Measurements from ENCODE around the gene PCP2. TPM values are rescaled to one million over a fixed set of nuclear protein-coding genes. Genes with fewer than 3 reads are reported as not detected.
A peak's percentile ranks its signal among the peaks of the same experiment; 100 is the strongest.

The PCP2 gene
- total and polyA plus RNA-seq, 2 of the 13 experiments (the other 11 are each of a cell fraction or from before 2014, with no cell fraction given), result 0.62 TPM; not detected in 1

DNA sequence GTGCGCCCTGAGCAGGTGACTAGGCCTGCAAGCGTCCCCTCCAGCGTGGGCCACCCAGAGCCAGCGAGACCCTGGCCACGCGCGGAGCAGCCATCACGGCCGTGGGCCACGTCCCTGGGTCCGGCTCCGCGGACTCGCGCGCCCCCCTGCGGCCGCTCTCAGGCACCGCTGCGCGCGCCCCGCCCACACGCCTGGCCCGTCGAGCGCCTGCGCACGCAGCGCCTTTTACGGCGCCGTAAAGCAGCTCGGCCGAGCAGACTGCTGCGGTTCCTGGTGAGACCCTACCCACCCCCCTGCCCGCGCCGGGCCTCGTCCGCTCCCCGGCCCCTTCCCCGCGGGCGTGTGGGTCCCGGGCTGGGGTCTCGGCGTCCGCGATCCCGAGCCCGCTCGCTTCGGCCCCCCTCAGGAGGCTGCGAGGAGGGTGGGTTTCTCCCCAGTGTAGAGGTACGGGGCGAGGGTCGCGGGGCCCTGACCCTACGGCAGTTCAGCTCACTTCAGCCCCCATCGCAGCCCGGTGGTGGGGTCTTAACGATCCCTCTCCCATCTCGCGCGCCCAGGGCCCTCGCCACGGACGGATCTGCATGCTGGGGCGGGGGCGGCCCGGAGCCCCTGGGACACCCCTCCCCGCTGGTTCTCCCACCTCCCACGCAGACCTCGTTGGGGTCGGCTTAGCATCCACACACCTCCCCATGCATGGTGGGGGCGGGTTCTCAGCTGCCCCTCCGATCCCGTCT is 47.3 kb upstream of the PCP2 start, which contains the start of gene TRAPPC5 (continued):
- TF ChIP-seq MZF1 (CRISPR knock-in tag; IDR thresholded peaks at IDR 0.05; ENCODE audit: borderline replicate concordance) (no peak), FOXK1 (CRISPR knock-in tag; IDR thresholded peaks at IDR 0.05; ENCODE audit: borderline replicate concordance, low read depth) (no peak; the same call in 1 of the 2 replicates), TCF7L2 (IDR thresholded peaks at IDR 0.05; ENCODE audit: low read depth, low read length) (no peak), ZNF841 (CRISPR knock-in tag; IDR thresholded peaks at IDR 0.05; ENCODE audit: borderline replicate concordance) (no peak), KLF9 (CRISPR knock-in tag; IDR thresholded peaks at IDR 0.05; ENCODE audit: low read depth) (no peak), PREB (CRISPR knock-in tag; IDR thresholded peaks at IDR 0.05) (0 out of 2 replicates have a peak, but pooled peaks have one; percentile 33), ARID2 (CRISPR knock-in tag; IDR thresholded peaks at IDR 0.05; ENCODE audit: borderline replicate concordance) (no peak), KLF12 (CRISPR knock-in tag; IDR thresholded peaks at IDR 0.05; ENCODE audit: borderline replicate concordance) (peak; percentile 88; the same call in 1 of the 2 replicates), SNAPC5 (CRISPR knock-in tag; IDR thresholded peaks at IDR 0.05; ENCODE audit: borderline replicate concordance) (no peak), ZBTB44 (CRISPR knock-in tag; IDR thresholded peaks at IDR 0.05) (no peak), HDAC2 (CRISPR knock-in tag; IDR thresholded peaks at IDR 0.05) (no peak; the same call in 1 of the 2 replicates), EZH2 (conservative IDR thresholded peaks at IDR 0.05; ENCODE audit: low read depth, low read length) (no peak), XRCC5 (optimal IDR thresholded peaks at IDR 0.05; ENCODE audit: low read length) (peak; percentile 27), HOXA5 (CRISPR knock-in tag; IDR thresholded peaks at IDR 0.05) (0 out of 2 replicates have a peak, but pooled peaks have one; percentile 61), CBFB (CRISPR knock-in tag; IDR thresholded peaks at IDR 0.05) (no peak; the same call in 1 of the 2 replicates), GPN1 (CRISPR knock-in tag; IDR thresholded peaks at IDR 0.05; ENCODE audit: borderline replicate concordance) (no peak), ZNF562 (CRISPR knock-in tag; IDR thresholded peaks at IDR 0.05; ENCODE audit: borderline replicate concordance) (no peak), ZNF777 (CRISPR knock-in tag; IDR thresholded peaks at IDR 0.05) (peak; percentile 96), MTA3 (CRISPR knock-in tag; IDR thresholded peaks at IDR 0.05) (no peak), ZIK1 (CRISPR knock-in tag; IDR thresholded peaks at IDR 0.05; ENCODE audit: borderline replicate concordance, low read depth) (peak; percentile 70; the same call in 1 of the 2 replicates), KAT7 (CRISPR knock-in tag; IDR thresholded peaks at IDR 0.05; ENCODE audit: borderline replicate concordance) (no peak), ZNF414 (CRISPR knock-in tag; IDR thresholded peaks at IDR 0.05) (peak; percentile 33; the same call in 1 of the 2 replicates)
- TF ChIP-seq, protein P1, sequence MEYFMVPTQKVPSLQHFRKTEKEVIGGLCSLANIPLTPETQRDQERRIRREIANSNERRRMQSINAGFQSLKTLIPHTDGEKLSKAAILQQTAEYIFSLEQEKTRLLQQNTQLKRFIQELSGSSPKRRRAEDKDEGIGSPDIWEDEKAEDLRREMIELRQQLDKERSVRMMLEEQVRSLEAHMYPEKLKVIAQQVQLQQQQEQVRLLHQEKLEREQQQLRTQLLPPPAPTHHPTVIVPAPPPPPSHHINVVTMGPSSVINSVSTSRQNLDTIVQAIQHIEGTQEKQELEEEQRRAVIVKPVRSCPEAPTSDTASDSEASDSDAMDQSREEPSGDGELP (IDR thresholded peaks at IDR 0.05; ENCODE audit: borderline replicate concordance, low read depth), result no peak
- TF ChIP-seq, protein P2, sequence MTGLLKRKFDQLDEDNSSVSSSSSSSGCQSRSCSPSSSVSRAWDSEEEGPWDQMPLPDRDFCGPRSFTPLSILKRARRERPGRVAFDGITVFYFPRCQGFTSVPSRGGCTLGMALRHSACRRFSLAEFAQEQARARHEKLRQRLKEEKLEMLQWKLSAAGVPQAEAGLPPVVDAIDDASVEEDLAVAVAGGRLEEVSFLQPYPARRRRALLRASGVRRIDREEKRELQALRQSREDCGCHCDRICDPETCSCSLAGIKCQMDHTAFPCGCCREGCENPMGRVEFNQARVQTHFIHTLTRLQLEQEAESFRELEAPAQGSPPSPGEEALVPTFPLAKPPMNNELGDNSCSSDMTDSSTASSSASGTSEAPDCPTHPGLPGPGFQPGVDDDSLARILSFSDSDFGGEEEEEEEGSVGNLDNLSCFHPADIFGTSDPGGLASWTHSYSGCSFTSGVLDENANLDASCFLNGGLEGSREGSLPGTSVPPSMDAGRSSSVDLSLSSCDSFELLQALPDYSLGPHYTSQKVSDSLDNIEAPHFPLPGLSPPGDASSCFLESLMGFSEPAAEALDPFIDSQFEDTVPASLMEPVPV (CRISPR knock-in tag; IDR thresholded peaks at IDR 0.05), result no peak
